ENCODE data around the gene GAL3ST2.

DNA sequence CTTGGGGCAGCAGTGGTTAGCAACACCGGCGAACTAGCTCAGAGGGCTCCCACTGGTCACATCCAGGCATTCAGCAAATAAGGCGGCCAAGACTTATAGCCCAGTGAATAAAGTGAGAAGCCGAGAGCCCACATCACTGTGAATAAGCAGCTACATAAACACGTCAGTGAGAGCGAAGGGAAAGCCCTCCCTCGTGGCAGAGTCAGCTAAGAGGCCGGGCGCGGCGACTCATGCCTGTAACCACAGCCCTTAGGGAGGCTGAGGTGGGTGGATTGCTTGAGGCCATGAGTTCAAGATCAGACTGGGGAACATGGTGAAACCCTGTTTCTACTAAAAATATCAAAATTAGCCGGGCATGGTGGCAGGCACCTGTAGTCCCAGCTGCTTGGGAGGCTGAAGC is 37.0 kb upstream of the GAL3ST2 start:
- TF ChIP-seq POLR2A (IDR thresholded peaks at IDR 0.05; ENCODE audit: control extremely low read depth in 1 of 2, low read depth in 2 of 2, low read length in 2 of 2) (no peak), EZH2 (IDR thresholded peaks at IDR 0.05; ENCODE audit: low read depth, low read length, severe bottlenecking) (no peak), EGR1 (IDR thresholded peaks at IDR 0.05; ENCODE audit: borderline replicate concordance, low read depth, low read length) (no peak), GABPA (IDR thresholded peaks at IDR 0.05; ENCODE audit: borderline replicate concordance, insufficient read depth, low read length) (no peak), RXRA (IDR thresholded peaks at IDR 0.05; ENCODE audit: insufficient read depth, low read depth, low read length) (no peak), RFX5 (IDR thresholded peaks at IDR 0.05; ENCODE audit: borderline replicate concordance, low read depth, low read length) (no peak), CEBPB (IDR thresholded peaks at IDR 0.05; ENCODE audit: low read depth, low read length) (no peak), CHD2 (IDR thresholded peaks at IDR 0.05; ENCODE audit: low read length) (no peak), CREB1 (IDR thresholded peaks at IDR 0.05) (no peak), SUZ12 (IDR thresholded peaks at IDR 0.05; ENCODE audit: low read length) (no peak)
- TF ChIP-seq, protein P1, sequence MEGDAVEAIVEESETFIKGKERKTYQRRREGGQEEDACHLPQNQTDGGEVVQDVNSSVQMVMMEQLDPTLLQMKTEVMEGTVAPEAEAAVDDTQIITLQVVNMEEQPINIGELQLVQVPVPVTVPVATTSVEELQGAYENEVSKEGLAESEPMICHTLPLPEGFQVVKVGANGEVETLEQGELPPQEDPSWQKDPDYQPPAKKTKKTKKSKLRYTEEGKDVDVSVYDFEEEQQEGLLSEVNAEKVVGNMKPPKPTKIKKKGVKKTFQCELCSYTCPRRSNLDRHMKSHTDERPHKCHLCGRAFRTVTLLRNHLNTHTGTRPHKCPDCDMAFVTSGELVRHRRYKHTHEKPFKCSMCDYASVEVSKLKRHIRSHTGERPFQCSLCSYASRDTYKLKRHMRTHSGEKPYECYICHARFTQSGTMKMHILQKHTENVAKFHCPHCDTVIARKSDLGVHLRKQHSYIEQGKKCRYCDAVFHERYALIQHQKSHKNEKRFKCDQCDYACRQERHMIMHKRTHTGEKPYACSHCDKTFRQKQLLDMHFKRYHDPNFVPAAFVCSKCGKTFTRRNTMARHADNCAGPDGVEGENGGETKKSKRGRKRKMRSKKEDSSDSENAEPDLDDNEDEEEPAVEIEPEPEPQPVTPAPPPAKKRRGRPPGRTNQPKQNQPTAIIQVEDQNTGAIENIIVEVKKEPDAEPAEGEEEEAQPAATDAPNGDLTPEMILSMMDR (IDR thresholded peaks at IDR 0.05; ENCODE audit: control extremely low read depth in 1 of 3, insufficient read depth in 1 of 3, low read depth in 1 of 3, low read length in 3 of 3) = no peak
- TF ChIP-seq, protein P2, sequence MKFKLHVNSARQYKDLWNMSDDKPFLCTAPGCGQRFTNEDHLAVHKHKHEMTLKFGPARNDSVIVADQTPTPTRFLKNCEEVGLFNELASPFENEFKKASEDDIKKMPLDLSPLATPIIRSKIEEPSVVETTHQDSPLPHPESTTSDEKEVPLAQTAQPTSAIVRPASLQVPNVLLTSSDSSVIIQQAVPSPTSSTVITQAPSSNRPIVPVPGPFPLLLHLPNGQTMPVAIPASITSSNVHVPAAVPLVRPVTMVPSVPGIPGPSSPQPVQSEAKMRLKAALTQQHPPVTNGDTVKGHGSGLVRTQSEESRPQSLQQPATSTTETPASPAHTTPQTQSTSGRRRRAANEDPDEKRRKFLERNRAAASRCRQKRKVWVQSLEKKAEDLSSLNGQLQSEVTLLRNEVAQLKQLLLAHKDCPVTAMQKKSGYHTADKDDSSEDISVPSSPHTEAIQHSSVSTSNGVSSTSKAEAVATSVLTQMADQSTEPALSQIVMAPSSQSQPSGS (IDR thresholded peaks at IDR 0.05; ENCODE audit: low read length) = no peak
- TF ChIP-seq, protein P3, sequence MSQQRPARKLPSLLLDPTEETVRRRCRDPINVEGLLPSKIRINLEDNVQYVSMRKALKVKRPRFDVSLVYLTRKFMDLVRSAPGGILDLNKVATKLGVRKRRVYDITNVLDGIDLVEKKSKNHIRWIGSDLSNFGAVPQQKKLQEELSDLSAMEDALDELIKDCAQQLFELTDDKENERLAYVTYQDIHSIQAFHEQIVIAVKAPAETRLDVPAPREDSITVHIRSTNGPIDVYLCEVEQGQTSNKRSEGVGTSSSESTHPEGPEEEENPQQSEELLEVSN (IDR thresholded peaks at IDR 0.05) = no peak

Data from H1 (cell line).